ENCODE measurements around the gene FTO.
"Not testable (repeated sequence)": the region's sequence is repeated elsewhere in the genome, so short reads cannot be mapped to it uniquely, and the experiment has no call there.

Gene FTO

DNA sequence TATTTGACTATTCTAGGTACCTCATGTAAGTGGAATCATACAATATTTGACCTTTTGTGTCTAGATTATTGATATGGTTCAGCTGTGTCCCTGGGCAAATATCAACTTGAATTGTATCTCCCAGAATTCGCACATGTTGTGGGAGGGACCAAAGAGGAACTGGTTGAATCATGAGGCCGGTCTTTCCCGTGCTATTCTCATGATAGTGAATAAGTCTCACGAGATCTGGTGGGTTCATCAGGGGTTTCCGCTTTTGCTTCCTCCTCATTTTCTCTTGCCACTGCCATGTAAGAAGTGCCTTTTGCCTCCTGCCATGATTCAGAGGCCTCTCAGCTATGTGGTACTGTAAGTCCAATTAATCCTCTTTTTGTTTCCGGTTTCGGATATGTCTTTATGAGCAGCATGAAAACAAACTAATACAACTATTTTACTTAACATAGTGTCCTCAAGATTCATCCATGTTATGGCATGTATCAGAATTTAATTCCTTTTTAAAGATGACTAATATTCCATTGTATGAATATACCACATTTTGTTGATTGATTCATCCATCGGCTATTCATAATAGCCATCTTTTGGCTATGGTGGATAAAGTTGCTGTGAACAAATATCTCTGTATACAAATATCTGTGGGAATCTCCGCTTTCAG is 129.1 kb downstream of the FTO start:
- no peak for DNase-seq

DNA sequence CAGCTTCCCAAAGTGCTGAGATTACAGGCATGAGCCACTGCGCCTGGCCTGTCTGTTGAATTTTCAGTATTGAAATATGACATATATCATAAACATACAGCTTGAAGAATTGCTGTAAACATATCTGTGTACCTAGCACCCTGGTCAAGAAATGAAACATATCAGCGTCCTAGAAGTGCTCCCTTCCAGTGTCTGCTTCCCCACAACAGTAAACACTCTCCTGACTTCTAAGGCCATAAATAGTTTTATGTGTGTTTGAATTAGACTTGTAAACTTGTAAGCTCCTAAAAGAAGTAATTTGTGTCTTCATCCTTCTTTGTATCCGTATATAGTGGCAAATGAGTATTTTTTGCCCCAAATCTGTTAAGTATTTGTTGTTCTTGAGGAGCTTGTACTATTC is 132.2 kb downstream of the FTO start:
- DNase-seq: no peak

DNA sequence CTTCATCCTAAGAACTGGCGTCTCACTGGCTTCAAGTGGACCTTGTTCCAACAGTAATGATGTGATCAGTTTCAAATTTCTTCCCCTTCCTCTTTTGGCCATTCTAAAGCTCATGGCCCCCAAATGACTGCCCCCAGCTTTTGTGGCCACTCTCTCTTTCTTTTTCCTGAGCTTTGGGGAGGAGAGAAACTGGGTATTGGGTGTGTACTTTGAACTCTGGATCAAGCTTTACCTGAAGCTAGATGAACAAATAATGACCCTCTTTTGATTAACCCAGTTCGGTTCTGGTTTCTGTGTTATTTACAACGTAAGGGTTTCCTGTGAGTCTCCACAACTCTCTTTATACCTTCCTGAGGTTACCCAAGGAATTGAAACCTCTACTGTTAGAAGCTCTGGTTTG is 132.7 kb downstream of the FTO start:
- DNase-seq: no peak

DNA sequence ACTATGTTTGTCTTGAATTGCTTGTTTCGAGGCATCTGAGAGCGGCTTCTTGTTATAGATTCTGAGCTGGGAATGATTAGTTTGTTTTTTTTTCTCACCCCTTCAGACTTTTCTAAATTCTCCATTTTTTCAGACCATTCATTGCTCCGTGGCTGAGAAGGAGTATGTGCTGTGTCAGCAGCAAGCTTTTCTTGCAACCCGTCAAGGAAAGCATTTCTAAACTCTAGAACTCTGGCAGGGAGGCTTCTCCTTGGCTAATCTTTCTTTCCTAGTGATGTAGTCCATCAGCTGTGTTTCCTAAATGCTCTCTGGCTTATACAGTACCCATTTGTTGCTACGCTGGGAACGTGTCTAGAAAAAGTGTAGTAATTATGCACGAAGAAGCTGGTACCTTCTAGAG is 133.5 kb downstream of the FTO start:
- DNase-seq: no peak

DNA sequence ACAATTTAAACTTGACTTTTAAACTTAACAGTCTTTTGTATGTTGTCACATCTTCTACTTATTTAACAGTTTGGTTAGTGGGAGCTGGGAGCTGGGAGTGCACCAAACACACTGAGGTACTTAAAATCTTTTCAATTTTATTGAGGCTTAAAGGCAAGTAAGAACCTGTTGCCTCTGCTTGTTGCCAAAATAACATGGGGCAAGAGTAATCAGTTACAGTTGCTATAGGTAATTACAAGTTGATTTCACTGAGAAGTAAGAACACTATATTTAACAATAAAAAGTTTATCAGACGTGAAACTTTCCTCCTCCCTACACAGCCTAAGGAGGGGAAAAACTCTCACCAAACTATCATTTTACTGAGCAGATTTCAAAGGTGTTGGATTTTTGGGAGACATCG is 135.2 kb downstream of the FTO start:
- no peak for DNase-seq

DNA sequence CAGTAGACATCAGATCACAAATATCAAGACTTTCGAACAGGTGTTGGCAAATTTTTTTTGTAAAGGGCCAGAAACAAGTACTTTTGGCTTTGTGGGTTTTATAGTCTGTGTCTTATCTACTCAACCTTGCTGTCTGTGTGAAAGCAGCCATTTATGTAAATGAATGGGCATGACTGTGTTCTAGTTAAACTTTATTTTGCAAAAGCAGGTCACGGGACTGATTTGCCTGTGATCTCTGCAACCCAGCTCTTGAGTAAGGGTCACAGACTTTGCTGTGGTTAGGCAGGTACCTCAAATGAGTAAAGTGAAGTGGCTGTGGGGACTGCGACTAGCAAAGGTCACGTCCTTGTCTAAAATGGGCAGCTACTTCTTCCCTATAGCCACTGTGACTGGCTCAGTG is 136.5 kb downstream of the FTO start:
- DNase-seq: no peak

DNA sequence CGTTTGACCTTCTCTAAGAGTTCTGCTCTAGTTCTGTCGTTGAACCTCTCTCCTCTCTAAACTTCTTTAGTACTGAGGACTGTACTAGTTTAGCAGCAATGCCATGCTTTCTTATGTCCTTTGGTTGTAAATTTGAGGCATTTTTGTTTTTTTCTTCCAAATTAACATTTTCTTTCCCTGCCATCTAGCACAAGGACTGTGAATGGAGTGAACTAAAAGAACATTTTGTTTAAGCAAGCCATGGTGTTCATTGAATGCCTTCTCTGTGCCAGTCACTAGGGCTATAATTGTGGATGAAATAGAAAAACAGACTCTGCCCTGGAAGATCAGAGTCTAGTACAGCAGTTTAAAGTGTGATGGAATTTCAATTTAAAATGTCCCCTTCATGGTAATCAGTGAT is 137.9 kb downstream of the FTO start:
- no peak for DNase-seq

DNA sequence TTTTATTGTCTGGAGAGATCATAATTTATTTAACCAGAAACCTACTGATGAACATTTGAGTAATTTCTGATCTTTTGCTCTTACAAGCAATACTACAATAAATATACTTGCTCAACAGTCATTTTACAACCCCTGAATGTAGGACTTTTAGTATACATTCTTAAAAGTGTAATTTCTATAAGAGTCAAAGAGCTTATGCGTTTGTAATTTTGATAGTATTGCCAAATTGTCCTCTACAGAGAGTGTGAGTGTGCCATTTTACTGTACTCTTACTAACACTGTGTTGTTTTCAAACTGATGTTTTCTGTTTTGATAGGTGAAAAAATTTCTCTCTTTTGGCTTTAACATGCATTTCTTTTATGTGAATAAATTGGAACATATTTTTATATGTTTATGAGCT is 139.1 kb downstream of the FTO start:
- DNase-seq: no peak

DNA sequence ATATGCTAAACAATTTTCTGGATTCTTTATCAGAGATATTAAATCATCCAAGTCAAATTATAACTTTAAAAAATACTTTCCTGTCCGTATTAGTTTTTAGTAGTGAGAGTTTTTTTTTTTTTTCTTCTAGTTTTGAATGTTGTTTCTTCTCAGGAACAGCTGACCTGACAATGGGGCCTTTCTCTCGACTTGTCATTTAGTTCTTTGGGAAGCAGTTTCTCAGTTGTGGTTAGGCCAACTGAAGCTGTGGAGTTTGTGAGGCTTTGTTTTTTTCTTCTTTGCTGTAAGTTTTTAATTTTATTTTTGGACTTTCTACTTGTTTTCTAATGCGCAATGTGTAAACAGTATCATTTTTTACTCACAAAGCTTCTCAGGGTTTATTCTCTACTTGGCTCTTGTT is 140.8 kb downstream of the FTO start:
- DNase-seq: no peak

DNA sequence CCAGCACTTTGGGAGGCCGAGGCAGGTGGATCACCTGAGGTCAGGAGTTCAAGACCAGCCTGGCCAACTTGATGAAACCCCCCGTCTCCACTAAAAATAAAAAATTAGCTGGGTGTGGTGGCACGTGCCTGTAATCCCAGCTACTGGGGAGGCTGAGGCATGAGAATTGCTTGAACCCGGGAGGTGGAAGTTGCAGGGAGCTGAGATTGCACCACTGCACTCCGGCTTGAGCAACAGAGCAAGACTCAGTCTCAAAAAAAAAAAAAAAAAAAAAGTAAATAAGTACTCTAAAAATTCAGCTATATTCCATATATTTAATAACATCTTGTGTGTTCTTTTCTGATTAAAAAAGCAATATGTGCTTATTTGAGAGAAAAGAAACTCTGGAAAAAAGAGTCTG is 142.6 kb downstream of the FTO start:
- not testable (repeated sequence) for DNase-seq

DNA sequence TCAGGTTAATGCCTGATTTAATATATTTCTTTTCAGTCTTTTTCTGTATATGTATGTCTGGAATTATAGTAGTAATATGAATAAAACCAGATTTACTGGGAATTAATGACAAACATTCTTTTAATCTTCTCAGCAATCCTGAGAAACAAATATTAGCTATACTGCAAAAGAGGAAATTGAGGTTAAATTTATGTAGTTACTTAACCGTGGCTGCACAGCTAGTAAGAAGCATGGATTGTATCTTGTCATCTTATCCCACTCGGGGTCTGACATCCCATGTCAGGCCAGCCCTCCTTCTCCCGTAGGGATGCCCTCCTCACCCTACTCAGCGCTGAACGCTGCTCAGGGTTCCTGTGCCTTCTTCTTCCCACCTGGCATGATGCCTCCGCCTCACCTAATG is 143.0 kb downstream of the FTO start:
- DNase-seq: no peak

DNA sequence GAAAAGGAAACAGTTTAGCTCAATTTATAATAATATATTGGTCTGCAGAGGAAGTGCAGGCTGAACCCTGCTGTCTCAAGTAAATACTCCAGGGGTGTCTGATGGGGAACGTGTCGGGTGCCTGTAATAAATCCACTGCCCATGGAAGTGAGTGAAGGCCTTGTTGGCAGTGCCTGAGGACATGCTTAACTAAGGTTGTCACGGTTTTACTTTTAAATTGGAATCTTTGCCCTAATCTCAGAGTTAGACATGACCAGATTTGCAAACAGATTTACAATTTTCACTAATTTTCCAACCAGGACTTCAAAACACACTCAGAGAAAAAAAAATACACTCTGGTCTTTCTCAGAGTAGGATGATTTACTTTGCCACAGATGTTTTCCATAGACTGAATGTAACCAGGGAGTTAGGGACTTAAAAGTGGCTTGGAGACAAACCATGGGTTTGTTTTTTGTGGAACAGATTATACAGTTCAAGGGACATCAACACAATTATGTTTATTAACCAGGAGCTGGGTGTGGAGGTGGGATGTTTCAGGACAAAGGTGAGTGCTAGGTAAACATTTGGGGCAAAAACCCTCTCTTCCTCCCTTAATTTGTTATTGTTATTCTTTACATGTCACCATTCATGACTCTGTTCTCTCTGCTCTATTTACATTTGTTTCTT is 144.5 kb downstream of the FTO start:
- no peak for DNase-seq

DNA sequence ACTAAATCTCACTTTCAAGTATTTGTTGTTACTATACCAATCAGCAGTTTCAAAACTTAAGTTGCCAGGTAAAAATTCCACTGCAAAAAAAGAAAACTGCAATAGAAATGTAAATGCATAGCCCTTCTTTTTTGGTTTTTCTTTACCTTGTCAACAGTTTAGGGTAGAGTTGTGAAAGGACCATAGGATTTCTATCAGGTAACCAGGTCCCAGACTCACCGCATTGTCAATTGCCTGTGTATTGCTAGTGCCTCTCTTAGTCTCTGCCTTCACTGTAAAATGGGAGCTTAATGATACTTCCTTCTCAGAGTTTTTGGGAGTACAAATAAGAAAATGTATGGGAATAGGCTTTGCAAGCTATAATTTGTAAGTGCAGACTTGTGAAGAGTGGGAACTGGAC is 145.0 kb downstream of the FTO start:
- DNase-seq: no peak

DNA sequence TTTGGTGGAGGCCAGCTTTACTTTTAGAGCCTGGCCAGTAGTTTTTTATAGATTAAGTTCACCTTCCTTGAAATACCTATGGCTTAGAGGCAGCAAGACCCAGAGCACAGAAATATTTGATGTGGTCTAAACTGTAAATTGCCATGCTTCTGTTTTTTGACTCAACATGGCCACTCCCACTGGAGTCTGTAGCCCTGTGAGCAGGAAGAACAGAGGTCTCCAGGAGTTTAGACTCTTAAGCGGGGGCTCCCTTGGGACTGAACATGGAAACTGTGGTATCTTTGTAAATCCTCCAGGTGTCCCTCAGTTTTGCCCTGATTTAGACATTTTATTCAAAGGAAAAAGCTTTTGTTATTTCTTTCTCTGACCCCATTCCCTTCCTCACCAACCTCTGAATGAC is 145.6 kb downstream of the FTO start:
- DNase-seq: no peak

DNA sequence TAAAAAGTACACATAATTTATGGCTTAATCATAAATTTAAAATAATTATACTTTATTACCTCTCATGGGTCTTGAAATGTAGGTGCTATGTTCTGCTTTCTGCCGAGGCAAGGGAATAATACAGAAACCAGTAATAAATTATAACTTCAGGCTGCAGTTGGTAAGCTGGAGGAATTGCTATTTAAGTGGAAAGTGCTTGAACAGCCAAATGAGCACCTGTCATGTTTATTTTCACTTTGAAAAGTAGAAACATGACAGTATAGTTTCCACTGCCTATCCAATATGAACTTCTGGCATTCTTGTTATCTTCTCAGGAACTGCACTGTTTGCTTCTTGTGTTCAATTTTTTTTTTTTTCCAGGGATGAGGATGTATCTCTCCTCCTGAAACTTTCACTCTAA is 146.0 kb downstream of the FTO start:
- no peak for DNase-seq

DNA sequence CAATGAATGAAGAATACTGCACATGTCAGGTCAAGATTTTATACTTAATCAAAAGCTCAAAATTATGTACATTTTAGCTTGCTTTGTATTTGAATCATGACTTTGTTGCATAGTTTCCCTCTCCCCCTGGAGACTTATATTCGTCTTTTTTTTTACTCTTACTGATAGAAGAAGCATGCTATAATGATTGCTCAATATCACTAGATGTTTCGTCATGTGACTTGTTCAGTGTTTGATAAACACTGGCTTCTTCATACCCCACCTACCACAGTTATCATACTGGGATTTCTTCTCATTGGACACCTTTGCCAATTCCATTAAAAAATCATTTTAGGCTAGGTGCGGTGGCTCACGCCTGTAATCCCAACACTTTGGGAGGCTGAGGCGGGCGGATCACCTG is 148.7 kb downstream of the FTO start:
- no peak for DNase-seq

DNA sequence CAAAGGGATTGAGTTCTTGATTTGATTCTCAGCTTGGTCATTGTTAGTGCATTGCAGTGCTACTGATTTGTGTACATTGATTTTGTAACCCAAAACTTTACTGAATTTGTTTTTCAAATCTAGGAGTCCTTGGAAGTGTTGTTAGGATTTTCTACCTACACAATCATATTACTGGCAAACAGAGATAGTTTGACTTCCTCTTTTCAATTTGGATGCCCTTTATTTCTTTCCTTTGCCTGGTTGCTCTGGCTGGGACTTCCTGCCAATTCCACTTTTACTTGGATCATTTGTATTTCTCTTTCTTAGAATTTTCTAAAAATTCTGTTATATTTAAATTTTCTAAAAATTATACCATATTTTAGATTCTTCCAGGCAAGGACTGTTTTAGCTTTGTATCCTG is 151.1 kb downstream of the FTO start:
- no peak for DNase-seq

DNA sequence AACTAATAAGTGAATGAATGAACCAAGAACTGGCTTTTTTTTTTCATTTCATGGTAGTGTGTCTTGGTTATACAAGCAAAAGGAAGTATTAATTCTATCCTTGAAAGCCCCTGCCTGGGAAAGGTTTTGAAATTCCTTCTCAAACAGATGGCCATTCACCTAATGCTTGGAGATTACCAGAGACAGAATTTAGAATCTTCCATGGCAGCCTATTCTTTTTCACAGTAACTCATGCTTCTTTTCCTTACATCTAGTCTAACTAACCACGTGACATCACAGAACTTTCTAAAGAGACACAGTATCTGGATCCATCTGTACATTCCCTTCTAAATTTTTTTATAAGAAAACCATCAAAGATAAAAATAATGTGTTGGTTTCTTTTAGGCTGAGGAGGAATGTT is 151.6 kb downstream of the FTO start:
- DNase-seq: no peak

DNA sequence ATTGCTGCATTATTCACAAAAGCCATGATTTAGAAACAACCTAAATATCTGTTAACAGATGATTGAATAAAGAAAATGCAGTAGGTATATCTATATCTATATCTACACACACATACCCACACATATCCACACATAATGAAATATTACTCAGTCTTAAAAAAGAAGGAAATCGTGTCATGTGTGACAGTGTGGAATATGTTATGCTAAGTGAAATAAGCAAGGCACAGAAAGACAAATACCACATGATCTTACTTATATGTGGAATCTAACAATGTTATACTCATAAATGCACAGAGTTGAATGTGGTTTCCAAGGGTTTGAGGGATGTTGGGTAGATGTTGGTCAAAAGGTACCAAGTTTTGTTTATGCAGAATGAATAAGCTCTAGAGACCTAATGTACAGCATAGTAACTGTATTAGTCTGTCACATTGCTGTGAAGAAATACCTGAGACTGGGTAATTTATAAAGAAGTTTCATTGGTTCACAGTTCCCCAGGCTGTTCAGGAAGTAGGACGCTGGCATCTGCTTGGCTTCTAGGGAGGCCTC is 156.1 kb downstream of the FTO start:
- DNase-seq: no peak

DNA sequence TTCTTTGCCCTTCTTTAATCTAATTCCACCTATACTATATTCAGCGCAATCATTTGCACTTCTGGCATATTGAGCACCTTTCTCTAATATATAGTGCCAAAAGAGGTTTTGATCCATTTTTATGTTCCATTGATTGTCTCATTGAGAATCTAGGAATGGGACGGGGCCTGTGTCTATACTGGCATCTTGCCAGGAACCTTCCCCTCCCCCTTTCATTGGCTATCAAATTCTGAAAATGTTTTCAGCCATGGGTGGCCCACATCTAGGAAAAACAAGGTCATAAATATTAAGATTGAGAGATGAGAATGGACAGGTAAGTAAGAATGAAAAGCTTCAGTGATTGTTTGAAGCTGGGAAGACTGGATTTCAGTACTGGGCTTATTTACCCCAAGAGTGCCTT is 159.9 kb downstream of the FTO start:
- no peak for DNase-seq

DNA sequence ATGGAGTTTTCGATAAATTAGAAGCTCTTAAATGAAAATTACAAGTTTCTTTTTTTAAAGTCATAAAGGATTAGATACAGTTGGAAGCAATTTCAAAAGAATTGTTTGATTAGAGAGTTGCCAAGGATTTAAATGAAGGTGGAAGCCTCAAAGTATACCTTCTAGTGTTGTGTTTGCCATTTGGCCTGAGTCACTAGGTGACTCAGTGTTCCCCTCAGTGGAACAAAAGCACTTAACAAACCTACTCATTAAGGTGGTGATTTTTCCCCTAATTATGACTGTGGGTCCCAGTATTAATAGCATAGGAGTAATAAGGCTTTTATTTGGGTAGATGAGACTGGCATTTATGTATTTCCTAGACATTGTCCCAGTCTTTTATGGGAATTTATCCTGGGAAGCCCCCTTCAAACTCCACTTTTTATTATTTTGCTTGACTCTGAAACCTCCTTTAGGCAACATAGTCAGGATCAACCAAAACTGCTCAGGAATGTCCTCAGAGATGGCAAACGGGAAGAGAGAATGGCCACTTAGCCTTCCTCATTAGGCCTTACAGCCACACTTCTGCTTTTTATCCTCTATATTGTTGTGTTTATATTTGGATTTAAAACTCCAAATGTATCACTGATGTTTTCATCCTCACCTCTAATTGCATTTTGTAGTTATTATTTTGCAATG is 161.0 kb downstream of the FTO start:
- no peak for DNase-seq

DNA sequence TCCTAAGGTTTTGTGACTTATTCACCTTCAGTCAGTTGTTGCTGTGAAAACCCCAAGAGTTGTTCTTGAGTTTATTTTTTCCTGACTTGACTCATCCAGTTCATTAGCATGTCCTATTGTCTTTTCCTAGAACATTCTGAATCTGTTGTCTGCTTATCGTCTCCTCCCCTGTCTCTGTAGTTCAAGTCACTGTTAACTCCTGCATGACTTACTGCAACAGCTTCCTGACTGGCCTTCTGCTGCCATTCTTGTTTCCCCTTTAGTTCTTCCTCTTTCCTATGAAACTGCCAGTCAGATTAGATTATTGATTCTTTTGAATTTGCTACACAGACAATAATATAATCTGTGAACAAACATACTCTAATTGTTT is 161.5 kb downstream of the FTO start:
- no peak for DNase-seq

DNA sequence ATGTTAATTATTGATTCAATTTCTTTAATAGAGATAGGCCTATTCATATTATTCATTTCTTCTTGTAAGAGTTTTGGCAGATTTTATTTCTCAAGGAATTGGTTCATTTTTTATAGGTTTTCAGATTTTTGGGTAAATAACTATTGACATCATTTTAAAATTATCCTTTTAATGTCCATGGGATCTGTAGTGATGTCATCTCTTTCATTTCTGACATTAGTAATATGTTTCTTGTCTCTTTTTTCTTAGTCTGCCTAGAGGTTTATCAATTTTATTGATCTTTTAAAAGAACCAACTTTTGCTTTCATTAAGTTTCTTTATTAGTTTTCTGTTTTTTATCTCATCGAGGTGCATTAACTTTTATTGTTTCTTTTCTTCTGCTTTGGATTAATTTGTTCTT is 162.6 kb downstream of the FTO start:
- DNase-seq: no peak

DNA sequence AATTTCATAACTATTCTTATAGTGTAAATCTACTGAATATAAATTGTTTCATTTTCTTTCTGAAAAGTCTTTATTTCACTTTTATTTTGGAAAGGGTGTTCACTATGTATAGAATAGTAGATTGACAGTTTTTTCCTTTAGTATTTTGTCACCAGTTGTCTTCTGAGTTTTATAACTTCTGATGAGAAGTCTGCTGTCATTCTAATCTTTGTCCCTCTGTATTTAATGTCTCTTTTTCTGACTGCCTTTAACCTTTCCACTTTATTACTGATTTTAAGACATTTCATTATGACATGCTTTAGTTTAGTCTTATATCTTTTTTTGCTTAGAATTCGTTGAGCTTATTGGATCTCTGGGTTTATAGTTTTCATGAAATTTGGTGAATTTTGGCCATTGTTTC is 166.9 kb downstream of the FTO start:
- no peak for DNase-seq

Data from NCI-H510A (cell line).